Endothelial cell of umbilical vein (primary cell): ENCODE measurements around the gene LBR.

Source experiments
- TF ChIP-seq, protein P1 (sequence below), 2 donors: IDR thresholded peaks; 1 replicate in 1 of 2; 2 replicates in 1 of 2; pipeline ENCODE4 v1.5.1; 2011; ENCODE audit warnings: low read length in 2 of 2, mild to moderate bottlenecking in 2 of 2, moderate library complexity in 2 of 2, control low read depth in 1 of 2, inconsistent platforms in 1 of 2, low read depth in 1 of 2; ENCODE audit not compliant: insufficient read depth in 1 of 2; ENCODE audit errors: extremely low read depth in 1 of 2
- TF ChIP-seq, protein P2 (sequence below): IDR thresholded peaks from 2 replicates; pipeline ENCODE4 v1.6.1; 2011; ENCODE audit not compliant: insufficient read depth, insufficient read length

DNA sequence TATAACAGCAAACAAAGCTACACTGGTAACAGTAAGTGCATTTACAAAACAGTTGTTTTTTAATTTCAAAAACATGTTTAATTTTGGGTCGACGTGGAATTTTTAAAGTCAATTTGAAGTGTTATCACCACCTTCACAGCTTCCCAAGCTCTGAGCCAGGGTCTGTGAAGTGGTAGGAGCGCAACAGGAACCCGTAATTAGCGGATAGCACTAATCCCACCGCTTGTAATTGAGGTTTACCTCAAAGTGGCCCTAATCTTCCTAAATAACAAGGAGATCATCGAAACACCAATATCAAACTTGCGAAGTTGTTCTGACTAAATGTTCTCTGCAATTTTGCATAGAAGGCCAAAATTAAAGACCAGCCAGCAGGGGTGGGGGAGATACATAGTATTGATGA is 18.8 kb downstream of the LBR start:
- TF ChIP-seq, protein P1, sequence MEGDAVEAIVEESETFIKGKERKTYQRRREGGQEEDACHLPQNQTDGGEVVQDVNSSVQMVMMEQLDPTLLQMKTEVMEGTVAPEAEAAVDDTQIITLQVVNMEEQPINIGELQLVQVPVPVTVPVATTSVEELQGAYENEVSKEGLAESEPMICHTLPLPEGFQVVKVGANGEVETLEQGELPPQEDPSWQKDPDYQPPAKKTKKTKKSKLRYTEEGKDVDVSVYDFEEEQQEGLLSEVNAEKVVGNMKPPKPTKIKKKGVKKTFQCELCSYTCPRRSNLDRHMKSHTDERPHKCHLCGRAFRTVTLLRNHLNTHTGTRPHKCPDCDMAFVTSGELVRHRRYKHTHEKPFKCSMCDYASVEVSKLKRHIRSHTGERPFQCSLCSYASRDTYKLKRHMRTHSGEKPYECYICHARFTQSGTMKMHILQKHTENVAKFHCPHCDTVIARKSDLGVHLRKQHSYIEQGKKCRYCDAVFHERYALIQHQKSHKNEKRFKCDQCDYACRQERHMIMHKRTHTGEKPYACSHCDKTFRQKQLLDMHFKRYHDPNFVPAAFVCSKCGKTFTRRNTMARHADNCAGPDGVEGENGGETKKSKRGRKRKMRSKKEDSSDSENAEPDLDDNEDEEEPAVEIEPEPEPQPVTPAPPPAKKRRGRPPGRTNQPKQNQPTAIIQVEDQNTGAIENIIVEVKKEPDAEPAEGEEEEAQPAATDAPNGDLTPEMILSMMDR (IDR thresholded peaks at IDR 0.05; ENCODE audit: extremely low read depth in 1 of 2, insufficient read depth in 1 of 2, low read depth in 1 of 2, low read length in 2 of 2), result no peak
- TF ChIP-seq, protein P2, sequence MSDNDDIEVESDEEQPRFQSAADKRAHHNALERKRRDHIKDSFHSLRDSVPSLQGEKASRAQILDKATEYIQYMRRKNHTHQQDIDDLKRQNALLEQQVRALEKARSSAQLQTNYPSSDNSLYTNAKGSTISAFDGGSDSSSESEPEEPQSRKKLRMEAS, result no peak
